Neural cell (in vitro differentiated cells): ENCODE results near the gene ATP6V0A4.

ENCODE experiments used
- EZH2 ChIP-seq: fragments of 200-600, 300-800 bp; shearing (Covaris generic), sonication (generic); IDR thresholded peaks from 2 replicates; pipeline ENCODE4 v1.6.1; 2014; ENCODE audit warnings: antibody characterized with exemption, low read length, borderline replicate concordance, mild to moderate bottlenecking; ENCODE audit not compliant: insufficient read depth, poor library complexity, severe bottlenecking
- MXI1 ChIP-seq: fragments of 450-650 bp; conservative IDR thresholded peaks from 2 replicates; pipeline ENCODE4 v1.6.1; 2014; ENCODE audit warnings: antibody characterized with exemption, mild to moderate bottlenecking; ENCODE audit not compliant: poor library complexity, severe bottlenecking
- RAD21 ChIP-seq: fragments of 450-650 bp; conservative IDR thresholded peaks from 2 replicates; pipeline ENCODE4 v1.6.1; 2014; ENCODE audit warnings: antibody characterized with exemption, mild to moderate bottlenecking, moderate library complexity
- SMC3 ChIP-seq: fragments of 450-650 bp; conservative IDR thresholded peaks from 2 replicates; pipeline ENCODE4 v1.6.1; 2014; ENCODE audit warnings: antibody characterized with exemption, mild to moderate bottlenecking, moderate library complexity; ENCODE audit not compliant: poor library complexity
- TF ChIP-seq, protein P1 (sequence below): fragments of 450-650 bp; IDR thresholded peaks from 2 replicates; pipeline ENCODE4 v1.5.1; 2014; ENCODE audit warnings: antibody characterized with exemption, mild to moderate bottlenecking, moderate library complexity; ENCODE audit not compliant: poor library complexity, severe bottlenecking
- TF ChIP-seq, protein P2 (sequence below): IDR thresholded peaks from 2 replicates; pipeline ENCODE4 v1.6.1; 2012; ENCODE audit warnings: borderline replicate concordance

DNA sequence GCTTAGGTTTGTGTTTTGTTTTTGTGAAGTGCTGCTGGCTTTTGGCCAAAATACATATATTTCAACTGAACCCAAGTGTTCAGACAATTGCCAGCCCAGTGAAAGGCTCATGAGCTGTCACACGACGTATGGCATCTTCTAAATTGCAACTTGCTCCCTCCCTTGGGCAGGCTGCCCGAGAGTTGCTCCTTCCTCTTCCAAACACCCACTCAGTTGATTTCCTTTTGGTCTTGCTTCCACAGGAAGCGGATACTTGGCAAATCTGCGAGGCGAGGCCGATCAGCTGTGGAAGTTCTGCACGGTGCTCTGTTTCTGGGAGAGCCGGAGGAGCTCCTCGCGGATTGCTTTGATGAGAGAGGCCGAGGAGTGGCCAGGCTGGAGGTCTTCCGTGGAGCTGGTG, 39.6 kb upstream of the ATP6V0A4 start:
- TF ChIP-seq EZH2 (no peak), SMC3 (no peak), MXI1 (no peak), RAD21 (no peak)
- TF ChIP-seq, protein P1, sequence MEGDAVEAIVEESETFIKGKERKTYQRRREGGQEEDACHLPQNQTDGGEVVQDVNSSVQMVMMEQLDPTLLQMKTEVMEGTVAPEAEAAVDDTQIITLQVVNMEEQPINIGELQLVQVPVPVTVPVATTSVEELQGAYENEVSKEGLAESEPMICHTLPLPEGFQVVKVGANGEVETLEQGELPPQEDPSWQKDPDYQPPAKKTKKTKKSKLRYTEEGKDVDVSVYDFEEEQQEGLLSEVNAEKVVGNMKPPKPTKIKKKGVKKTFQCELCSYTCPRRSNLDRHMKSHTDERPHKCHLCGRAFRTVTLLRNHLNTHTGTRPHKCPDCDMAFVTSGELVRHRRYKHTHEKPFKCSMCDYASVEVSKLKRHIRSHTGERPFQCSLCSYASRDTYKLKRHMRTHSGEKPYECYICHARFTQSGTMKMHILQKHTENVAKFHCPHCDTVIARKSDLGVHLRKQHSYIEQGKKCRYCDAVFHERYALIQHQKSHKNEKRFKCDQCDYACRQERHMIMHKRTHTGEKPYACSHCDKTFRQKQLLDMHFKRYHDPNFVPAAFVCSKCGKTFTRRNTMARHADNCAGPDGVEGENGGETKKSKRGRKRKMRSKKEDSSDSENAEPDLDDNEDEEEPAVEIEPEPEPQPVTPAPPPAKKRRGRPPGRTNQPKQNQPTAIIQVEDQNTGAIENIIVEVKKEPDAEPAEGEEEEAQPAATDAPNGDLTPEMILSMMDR = no peak
- TF ChIP-seq, protein P2, sequence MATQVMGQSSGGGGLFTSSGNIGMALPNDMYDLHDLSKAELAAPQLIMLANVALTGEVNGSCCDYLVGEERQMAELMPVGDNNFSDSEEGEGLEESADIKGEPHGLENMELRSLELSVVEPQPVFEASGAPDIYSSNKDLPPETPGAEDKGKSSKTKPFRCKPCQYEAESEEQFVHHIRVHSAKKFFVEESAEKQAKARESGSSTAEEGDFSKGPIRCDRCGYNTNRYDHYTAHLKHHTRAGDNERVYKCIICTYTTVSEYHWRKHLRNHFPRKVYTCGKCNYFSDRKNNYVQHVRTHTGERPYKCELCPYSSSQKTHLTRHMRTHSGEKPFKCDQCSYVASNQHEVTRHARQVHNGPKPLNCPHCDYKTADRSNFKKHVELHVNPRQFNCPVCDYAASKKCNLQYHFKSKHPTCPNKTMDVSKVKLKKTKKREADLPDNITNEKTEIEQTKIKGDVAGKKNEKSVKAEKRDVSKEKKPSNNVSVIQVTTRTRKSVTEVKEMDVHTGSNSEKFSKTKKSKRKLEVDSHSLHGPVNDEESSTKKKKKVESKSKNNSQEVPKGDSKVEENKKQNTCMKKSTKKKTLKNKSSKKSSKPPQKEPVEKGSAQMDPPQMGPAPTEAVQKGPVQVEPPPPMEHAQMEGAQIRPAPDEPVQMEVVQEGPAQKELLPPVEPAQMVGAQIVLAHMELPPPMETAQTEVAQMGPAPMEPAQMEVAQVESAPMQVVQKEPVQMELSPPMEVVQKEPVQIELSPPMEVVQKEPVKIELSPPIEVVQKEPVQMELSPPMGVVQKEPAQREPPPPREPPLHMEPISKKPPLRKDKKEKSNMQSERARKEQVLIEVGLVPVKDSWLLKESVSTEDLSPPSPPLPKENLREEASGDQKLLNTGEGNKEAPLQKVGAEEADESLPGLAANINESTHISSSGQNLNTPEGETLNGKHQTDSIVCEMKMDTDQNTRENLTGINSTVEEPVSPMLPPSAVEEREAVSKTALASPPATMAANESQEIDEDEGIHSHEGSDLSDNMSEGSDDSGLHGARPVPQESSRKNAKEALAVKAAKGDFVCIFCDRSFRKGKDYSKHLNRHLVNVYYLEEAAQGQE = no peak
